GM19455 (cell line): ENCODE results near the gene ZGPAT.

Experiments used
- ATAC-seq: cut with Tn5 transposase; IDR thresholded peaks from one replicate; pipeline ENCODE4 v1.9.1; 2021; ENCODE audit not compliant: unreplicated experiment

Gene ZGPAT

DNA sequence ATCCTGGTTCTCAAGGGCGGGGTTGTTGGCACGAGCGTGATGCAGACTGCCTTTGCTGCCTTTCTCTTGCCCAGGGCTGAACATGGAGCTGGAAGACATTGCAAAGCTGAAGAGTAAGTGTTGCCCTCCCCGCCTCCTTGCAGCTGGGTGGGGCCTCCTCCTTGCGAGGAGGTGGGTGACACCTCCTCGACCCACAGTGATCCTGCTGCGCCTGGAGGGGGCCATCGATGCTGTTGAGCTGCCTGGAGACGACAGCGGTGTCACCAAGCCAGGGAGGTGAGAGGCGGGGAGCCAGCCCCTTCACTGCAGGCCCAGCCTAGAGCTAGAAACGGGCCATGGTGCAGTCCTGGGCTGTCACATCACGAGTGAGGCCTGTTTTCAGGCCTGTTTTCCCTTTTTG is 29.8 kb upstream of the ZGPAT start:
- ATAC-seq, result no peak

DNA sequence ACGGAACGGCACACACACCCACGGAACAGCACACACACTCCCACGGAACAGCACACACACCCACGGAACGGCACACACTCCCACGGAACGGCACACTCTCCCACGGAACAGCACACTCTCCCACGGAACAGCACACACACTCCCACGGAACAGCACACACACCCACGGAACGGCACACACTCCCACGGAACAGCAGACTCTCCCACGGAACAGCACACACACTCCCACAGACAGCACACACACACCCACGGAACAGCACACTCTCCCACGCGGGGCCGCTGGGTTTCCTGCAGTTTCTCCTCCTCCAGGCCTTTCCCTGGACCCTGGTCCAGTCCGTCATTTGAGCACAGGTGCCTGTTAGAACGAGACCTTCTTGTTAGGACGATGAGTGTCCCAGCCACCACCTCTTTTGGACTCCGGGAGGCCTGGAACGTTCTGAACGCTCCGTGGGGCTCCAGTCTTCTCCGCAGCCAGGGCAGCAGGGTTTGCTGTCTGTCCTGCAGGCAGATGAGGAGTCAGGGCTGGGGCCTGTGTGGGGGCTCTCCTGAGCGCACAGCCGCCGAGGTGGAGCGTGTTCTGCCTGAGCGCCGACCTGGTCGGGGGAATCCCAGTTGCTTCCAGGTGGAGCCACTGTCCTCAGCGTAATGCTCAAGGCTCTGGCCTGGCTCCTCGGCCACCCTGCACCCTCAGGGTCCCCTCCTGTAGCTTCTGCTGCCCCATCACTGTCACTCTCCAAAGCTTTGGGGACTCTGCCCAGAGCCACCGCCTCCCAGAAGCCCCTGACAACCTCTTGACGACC is 29.0 kb upstream of the ZGPAT start:
- ATAC-seq, result no peak

- no peak for ATAC-seq
These were observed 28.0 kb upstream of the ZGPAT start for GRCh38 chr20:63679799-63680305.

GRCh38 chr20:63680427-63680826 is 27.4 kb upstream of the ZGPAT start:
- no peak for ATAC-seq

DNA sequence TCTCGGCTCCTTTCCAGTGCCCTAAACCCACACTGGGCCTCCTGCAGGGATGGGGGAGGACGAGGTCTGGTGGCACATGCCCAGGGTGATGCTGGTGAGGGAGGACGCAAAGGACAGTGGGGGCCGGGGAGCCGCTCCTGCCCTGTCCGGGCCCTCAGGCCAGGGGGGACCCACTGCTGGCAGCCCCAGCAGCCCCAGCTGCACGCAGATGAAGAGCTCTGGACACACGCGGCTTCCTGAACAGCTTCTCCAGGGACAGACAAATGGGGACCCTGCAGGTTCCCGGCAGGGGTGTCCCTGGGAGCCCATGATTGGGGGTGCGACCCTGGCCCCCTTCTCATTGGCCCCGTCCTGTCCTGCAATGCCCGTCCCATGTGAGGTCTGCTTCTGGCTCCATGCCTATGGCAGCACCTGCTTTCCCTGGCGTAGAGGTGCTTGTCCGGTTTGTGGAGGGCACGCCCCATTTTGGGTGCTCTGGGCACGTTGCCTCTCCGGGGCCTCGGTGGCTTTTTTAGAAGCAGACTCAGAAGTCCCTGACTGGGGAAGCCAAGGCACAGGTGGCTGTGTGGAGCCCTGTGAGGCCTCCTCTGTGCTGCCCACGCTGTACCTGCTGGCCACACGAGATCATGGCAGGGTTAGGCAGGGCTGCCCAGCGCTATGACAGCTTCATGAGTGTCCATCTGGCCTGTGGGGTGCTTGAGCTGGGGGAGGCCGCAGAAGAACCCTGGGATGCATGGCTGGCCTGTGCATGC is 26.8 kb upstream of the ZGPAT start:
- ATAC-seq, result no peak

DNA sequence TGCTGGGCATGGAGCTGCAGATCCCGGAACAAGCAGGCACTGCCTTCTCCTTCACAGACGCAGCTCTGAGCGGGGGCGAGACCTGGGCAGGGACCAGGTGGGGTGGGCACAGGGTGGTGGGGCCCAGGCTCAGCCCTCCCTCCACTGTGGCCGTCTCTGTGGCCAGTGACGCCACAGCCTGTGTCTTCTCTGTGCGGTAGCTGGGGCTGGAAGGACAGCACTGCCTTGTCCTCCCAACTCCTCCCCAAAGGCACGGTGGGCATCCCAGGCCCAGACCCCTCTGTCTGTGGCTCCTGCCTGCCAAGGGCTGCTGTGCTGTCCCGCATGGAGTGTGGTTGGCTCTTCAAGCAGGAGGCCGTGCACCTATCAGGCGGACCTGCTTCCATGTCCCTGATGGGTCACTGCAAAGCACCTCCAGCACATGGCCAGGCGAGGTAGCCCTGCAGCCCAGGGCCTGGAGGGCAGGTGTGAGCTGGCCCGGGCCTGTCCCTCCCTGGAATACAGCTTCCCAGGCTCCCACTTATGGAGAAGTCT is 26.2 kb upstream of the ZGPAT start:
- ATAC-seq, result no peak

- no peak for ATAC-seq
These were observed 25.3 kb upstream of the ZGPAT start for GRCh38 chr20:63682384-63683139.

DNA sequence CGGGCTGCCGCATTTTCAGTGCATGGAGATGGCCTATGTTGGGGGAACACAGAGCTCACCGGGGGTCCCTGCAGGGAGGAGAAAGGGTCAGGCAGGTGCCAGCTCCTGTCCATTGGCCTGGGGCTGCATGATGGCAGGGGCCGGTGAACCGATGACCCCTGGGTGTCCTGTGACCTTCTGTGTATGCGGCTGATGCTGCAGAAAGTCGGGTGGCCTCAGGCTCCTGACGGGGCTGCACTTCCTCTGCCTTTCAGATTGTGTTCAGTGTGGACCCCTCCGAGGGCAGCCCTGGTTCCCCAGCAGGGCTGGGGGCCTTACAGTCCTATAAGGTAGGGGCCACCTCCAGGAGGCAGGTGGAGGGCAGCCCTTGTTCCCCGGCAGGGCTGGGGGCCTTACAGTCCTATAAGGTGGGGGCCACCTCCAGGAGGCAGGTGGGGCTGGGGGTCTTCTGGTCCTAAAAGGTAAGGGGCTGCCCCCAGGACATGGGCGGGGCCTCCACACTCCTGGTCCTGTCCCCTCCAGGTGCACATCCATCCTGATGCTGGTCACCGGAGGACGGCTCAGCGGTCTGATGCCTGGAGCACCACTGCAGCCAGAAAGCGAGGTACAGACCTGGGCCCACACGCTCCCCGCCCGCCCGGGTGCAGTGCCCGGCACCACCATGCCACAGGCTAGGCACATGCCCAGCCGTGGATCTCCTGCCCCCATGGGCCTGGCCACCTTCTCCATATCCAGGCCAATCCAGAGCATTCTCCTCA is 22.4 kb upstream of the ZGPAT start:
- no peak for ATAC-seq

GRCh38 chr20:63686094-63686491 is 21.7 kb upstream of the ZGPAT start:
- ATAC-seq, result no peak

DNA sequence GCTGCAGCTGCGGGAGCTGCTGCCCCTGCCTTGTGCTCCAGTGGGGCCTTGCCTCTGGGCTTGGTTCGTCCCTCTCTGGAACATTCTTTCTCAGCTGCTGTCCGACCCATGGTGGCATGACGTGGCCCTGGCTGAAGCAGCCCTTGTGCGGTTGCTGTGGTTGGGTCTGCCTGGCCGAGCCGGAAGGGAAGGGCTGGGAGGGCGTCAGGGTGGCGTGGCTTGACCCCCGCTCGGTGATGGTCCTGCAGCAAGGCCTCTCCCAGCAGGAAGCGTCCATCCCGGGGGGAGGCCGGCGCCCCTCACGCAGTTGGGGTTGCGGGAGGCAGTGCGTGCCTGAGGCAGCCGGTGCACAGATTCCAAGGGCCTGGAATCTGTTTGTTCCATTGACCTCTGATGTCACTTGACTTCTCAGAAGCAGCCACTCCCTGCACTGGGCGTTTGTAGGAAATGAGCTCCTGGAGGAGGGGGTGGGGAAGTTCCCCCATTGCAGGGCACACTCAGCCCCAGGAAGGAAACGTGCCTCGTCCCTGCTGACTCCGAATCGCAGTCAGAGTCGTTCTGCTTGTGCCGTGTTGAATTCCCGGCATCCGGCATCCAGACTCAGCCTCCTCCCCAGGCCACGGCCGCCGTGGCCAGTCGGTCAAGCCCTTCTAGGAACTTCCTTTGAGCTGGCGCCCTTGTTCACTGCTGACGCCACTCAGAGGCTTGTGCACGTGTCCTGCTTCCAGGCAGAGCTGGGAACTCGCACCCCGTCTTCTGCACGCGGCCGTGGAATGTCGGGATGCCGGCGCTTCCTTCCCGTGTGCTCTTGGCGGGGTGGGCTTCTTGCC is 21.1 kb upstream of the ZGPAT start:
- no peak for ATAC-seq

- no peak for ATAC-seq
These were observed 20.2 kb upstream of the ZGPAT start for GRCh38 chr20:63687419-63688178.

- no peak for ATAC-seq
These were observed 19.4 kb upstream of the ZGPAT start for GRCh38 chr20:63688228-63689045.

- no peak for ATAC-seq
These were observed 18.5 kb upstream of the ZGPAT start for GRCh38 chr20:63689046-63690002.

- no peak for ATAC-seq
These were observed 17.6 kb upstream of the ZGPAT start for GRCh38 chr20:63690003-63690897.

- ATAC-seq, result no peak
These were observed 16.7 kb upstream of the ZGPAT start for GRCh38 chr20:63690898-63691710.
